OCI-M1 (cell line): ENCODE data around the gene CRIM1.

ENCODE experiments used
- DNase-seq: peaks from one replicate; lab custom pipeline; 2025; lab: John Stamatoyannopoulos, UW

Gene CRIM1

DNA sequence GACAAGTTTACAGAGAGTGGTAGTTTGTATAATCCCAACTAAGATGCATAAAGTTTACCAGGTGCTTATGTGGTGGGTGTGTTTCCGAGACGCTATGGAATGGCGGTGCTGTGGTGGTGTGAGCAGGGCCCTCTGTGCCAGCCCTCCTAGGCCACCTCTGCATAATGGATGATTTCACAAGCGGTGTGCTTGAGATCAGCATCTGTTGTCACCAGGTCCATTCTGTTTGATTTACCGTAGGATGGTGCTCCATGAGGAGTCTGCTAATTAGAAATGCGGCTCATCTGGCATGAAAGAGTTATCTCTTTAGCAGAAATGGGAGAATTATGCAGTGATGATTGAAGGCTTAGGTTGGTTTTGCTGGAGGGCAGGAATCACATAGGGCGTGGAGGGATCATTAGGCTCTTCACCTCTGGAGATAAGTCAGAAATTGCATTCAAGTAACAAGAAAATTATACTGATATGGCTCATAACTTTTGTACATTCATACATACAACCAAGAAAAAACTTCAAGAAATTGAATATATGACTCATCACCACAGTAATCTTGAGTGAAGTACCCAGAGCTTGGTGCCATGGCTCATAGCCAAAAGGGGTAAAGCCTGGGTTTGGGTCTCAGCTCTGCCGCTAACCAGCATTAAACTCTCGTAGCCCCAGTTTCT lies 41.4 kb downstream of the CRIM1 start:
- DNase-seq, result no peak

DNA sequence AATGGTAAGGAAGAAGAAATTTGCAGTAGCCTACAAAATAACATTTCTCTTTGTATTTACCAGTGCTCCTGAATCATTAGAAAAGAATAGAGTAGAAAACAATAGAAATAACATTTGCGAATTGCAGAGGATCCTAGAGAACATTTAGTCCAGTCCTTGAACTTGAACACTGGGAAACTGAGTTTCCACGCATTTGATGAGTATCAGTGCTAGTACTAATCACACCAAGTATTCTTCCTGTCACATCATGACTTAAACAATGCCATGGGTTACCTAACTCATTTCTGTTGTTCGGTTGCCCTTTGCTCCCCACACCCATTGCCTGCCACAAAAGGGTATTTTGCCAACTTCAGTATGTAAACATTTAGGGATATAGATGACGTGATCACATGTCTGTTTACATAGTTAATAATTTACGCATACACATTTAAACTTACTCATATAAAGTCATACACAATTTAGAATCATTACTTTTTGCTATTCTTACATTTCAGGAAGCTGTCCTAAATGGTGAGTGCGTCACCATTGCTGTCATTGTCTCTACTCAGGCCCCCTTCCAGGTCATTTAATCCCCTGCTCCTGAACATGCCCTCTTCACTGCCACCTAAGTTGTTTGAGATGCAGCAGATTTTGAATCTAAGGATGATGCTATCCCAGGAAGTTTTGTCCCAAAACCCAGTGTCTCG lies 42.3 kb downstream of the CRIM1 start:
- DNase-seq, result no peak

DNA sequence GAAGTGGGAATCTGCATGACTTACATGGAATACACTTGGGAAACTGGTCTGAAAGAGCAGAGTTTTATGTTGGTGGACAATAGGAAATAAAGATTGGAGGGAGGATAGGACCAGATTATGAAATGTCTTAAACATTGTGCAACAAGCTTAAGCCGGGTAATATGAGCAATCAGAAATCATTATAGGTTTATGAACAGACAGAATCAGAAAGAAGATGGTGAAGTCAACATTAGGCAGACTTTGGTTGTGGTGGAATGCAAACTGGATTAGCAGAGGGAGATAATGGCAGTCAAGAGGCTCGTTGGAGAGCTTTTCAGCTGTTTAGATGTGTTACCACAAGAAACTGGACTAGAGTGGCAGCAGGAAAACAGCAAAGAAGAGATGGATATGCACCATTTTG lies 43.5 kb downstream of the CRIM1 start:
- no peak for DNase-seq

DNA sequence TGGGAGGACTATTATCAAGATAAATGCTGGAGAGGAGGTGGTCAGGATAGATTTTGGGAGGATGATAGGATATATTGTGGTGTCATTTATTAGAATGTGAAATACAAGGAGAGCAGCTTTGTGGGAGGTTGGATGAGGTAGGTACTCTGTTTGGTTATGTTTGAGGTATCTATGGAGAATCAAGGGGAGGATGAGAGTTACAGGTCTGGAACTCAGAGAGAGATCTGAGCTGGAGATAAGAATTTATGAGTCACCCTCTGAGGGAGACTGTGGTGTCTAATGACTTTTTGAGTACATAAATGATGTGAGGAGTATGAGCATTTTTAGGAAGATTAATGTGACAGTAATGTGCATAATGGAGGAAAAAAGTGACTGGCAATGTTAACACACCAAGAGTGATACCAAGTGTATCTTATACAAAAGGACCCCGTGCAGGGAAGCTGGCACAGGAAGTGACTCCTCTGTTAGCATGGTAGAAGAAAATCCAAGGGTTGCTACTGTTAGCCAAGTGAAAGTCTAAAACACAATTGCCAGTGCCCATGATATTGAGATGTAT lies 48.2 kb downstream of the CRIM1 start:
- DNase-seq, result no peak

DNA sequence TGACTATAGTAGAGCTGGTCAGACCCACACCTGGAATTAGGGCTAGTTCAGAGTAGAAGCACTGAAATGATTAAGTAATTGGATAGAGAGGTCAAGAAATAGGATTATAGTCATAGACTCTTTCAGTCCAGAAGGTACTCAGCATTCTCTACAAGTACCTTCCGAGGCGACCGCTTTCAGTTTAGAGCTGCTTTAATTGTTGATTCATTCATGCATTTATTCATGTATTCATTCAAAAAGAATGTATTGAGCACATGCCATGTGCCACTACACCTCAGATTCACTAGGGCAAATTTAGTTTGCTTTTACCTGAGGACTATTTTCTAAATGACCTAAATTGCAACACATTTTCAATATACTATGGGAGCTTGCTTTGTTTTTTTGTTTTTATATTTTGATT lies 48.7 kb downstream of the CRIM1 start:
- no peak for DNase-seq

DNA sequence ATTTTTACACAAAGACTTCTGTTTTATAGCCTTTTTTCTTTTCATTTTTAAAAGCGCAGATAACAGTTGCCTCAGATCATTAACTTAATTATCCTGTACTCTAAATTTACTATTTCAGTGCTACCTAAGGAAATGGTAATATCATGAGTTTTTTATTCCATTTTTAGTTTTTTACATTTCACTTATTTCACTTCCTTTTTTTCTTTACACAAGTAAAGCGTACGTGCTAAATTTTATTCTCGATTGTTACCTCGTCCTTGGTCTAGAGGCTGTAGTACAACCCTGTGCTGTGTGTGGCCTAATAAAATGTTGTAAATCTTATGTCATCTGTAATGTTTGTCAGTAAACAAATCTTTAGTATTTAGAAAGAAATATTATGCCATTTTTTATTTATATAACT lies 49.2 kb downstream of the CRIM1 start:
- no peak for DNase-seq

DNA sequence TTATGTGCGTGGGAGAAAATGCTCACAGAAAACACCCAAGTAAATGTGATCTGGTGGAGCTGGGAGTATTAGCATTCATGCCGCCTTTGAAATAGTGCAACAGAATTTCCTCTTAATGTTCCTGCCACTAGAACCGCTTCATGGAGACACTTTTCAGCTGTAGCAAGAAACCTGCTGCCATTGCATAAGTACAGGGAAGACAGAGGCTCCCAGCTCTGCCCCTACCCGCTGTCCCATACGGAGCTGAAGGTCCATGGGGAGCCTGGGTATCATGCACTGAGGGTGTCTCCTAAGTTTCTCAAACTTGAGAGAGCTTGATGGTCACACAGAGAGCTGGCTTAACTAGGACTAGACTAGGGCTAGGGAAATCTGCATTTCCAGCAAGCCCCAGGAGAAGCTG lies 49.6 kb downstream of the CRIM1 start:
- no peak for DNase-seq

DNA sequence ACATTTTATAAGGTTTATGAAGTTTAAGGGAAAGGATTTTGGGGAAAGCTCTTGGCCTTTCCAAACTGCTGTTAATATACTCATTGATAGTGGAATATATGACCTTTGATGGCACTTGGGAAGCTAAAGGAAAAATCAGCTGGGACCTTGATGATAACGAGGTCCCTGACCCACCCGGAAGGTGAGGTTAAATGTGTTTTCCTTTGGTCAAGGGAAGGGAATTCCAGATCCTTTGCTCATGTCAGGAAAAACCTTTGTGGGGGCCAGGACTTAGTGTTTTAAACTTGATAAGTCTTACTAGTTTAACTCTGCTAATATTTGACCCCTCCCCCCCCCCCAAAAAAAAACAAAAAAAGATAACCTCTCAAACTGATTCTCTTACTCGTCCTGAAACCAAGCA lies 50.7 kb downstream of the CRIM1 start:
- DNase-seq, result no peak

DNA sequence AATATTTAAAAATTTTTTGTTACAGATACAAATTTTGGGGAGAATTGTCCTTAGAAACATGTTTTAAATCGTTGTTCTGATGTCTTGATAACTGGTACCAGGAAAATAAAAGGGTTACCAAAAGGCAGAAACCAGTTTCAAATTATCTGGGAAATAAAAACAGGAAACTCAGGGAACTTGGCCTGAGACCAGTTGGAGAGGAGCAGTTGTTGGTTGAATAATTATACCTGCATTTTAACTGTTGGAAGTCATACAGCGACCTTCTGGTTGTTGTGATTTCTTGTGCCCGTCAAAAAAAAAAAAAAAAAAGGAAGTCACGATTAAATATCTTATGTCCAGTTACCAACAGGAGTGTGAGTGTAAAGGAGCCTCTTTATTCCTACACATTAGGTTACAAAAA lies 51.8 kb downstream of the CRIM1 start:
- no peak for DNase-seq

DNA sequence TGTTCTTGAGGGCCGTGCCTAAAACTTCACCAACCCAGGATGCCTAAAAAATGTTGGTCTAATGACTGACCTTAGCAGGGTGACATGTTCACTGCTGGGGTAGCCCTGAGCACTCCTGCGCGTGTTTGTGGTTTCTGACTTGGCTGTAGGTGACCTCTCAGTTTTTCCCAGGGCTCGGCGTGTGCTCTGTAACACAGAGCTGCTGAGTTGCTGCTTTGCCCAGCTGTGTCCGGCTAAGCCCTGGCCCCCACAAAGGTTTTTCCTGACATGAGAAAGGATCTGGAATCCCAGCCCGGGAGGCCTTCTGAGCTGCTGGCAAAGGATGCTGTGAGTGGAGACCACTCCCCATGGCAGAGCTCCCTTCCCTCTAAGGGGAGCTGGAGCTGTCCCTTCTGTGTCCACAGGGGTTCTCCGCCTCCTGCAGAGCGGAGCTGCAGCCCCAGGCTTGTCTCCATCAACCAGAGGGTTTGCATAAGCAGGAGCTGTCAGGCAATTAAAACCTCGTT lies 52.7 kb downstream of the CRIM1 start:
- no peak for DNase-seq

DNA sequence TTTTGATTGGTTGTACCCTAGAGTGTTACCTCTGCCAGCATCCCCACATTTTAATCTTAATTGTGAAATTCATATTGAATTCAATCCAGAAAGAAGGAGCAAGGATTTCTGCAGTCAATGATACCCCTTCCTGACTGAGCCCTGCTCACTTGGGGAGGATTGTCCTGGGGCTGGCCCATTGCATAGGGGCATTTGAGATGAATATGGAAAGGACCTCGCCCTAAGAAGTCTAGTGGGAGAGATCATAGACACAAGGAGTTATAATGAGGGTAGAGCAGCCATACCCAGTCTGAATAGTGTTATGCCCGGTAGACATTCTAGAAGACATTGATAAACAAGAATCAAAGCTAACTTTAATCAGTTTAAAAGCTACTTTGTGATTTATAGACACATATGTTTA lies 53.8 kb downstream of the CRIM1 start:
- no peak for DNase-seq

DNA sequence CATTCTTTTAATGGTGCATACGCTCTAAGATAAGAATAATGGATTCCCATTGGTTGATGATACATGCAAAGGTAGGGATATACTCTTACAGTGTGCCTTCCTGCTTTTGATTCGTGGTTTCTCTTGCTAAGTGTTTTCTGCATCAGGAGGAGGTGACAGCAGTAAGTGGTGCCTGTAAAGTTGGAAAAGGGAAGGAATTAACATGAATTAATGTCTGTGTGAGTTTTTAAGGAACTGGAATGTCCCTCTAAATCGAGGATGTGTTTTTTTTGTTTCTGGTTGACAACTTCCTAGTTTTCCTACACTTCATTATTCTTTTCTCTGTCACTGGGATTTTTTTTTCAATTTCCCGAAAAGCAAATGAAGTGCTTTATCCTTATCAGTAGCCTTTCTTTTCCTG lies 54.4 kb downstream of the CRIM1 start:
- no peak for DNase-seq

DNA sequence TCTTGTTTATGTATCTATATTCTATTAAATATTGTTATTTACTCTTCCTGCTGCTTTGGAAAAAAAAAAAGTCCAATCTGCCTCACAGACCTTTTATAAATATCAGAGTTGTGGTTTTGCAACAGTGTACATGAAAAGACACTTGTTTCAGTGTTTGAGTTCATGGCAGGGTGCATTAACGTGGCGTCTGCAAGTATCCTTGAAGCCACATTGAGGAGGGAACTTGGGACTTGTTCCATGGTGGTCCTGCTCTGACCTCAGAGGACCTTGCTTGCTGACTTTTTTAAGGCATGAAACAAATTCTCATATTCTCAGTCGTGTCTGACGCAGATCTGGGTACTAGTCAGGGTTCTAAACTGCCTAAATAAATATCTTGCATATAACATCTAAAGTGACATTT lies 55.1 kb downstream of the CRIM1 start:
- no peak for DNase-seq

DNA sequence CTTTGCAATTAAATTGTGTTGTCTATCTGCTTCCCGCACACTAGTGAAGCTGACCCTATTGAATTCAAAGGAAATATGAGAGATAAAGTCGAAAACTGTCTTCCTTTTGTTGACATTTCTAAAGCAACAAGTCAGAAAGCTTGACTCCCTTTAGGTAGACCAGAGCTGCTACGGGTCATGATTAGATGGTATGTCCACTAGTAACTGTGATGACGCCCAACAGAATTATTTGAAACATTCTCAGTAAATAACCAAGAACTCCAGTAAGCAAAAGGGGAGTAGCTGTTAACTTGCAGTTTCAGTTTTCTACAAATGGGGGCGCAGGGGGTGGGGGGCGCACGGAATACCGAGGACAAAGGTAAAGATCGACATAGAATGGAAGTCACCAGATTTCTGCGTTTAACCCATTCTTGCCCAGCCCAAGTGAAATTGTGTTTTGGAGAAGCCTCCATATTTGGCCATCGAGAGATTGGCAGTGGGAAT lies 56.4 kb downstream of the CRIM1 start:
- DNase-seq, result peak; percentile 11

DNA sequence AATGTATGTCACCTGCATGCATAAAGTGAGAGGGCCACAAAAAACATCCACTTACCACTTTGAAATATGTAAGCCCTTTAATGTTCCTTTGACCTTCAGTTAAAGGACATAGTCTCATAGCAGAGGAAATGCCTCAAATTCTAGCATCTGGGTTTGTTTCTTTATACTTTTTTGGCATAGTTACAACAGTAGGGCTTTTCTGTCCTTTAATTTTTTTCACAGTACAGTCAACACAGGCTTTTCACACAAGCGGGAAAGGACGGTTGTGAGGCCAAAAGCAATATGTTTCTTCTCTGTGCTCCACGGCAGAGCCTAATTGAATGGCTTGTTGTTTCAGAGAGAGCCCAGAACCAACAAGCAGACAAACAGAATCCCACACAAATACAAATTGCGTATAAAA lies 57.6 kb downstream of the CRIM1 start:
- DNase-seq, result no peak

DNA sequence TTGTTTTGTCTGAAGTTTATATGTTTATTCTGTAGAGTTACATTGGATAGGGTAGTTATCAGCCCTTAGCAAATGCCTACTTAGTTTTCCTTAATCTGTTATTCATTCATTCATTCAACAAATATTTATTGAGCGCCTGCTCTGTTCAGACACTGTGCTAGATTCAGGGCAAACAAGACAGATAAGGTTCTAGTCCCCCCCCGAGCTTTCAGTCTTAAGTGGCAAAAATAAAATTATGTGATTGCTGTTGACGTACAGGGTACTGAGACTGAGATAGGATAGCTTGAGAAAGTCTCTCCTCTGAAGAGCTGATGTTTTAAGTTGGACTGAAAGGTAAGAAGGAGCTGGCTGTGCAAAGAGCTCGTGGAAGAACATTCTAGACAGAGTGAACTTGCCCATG lies 58.7 kb downstream of the CRIM1 start:
- DNase-seq, result no peak

DNA sequence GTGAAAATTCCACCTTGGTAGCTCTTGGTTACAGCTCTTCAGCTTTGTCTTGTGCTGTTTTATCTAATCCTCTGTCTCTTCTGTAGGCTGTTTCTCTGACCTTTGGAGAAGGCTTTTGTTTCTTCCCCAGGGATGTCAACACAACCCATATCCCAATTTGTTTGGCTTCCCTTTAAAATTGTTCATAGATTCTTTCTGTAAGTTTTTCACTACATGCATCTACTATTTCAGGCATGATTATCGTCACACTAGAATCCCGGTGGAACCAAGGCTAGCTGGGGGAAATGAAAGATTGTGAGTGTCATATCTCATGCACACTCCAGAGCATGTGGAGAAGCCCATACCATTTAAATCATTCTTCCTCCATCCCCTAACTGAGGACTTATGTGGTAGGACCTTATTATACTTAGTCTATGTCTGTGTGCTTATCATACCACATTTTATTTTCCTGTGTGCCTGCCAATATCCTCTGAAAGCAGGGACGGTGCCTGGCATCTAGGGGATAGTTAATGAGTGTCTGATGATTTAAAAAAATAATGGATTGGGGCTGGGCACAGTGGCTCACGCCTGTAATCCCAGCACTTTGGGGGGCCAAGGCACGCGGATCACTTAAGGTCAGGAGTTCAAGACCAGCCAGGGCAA lies 59.9 kb downstream of the CRIM1 start:
- no peak for DNase-seq

DNA sequence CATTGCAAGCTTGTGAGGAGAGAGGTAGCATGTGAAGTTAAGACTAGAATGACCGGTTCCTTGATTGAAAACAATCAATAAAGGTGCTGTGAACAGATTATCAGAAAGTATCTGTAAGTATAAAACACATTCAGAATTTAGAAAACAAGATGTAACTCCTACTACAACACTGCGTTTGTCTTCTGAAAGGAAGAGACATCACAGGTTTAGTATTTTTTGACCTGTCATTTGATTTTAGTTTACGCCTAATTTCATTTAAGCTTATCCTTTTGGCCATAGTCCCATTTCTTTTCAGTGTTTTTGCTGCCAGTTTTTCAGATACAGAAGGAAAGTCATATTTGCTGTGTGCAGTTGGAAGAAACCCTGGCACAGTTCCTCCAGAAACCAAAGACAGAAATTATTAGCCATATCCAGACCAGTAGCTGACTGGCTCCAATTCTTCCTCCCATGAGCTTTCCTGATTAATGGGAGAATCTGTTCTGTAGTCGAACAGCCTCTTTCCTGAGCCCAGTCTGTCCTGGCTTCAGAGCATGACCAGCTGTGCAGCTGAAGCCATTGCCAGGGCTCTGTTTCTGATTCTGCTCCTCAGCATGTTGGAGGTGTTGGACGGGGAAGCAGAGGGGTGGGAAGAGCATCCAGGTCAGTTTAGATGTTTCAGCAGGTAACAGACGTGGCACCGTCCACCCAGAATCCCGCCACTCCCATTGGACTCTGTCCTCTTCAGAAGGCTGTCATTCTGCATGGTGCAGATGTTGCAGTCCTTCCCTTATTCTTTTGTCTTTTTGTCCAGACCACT lies 61.0 kb downstream of the CRIM1 start:
- DNase-seq, result no peak

DNA sequence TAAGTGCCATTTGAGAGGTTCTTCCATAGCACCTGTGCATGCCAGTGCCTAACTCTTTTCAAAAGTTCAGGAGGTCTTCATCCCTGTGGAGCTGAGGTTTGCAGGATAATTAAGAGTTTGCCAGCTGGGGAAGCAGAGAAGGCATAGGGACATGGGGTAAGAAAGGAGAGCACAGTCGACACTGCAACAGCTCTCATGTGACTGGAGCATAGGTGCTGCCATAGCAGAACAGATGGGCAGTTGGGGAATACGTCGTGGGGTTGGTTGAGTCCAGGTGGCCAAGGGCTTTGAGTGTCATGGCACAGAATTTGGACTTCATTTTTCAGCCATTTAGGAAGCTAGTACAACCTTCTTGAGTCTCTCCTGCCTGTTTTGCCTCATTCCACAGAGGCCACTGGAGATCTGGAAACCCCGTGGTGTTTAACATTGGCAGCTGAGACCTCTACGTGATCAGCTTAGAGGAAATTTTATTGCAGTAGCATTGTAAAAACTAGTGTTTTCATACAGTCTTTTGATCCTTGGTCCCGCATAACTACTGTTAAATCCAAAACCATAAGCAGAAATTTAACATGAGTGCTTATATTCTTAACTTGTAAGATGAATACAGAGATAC lies 65.1 kb downstream of the CRIM1 start:
- no peak for DNase-seq

DNA sequence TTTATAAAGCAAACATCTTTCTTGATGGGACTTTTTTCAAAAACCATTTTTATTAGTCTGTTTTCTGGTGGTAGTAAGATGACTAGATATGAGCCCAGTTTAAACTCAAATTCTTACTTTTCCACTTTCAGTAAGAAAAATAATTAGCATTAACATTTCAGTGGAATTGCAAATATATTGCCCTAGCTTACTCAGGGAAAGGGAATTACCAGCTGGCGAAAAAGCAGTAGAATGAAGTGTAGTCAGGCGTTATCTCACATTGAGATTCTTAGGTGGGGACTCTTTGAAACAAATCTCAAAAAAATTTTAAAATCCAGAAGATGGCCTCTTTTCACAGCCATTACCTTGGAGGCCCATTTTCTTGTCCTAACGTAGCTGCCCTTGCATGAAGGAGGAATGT lies 65.8 kb downstream of the CRIM1 start:
- no peak for DNase-seq

DNA sequence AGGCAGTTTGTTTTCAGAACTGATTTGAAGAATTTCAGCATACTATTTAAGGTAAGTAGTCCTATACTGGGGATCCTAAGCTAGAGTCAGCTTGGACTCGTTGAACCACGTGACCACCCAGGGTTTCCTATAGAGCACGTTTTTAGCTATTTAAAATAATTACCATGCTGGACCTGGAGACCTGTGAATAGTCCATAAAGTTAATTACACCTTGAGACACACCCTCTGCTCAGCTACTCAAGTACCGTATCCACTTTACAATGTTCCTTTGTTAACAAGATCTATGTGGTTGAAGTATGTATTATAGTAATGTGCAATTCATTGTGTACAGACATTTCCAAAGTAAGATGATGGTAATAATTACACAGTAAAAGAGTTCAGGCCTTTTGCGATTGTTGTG lies 67.6 kb downstream of the CRIM1 start:
- DNase-seq, result no peak
